HepG2 (cell line): ENCODE measurements around the gene HSDL2. TPM values are rescaled to one million over a fixed set of nuclear protein-coding genes. Genes with fewer than 3 reads are reported as not detected.

Experiments used
- CTCF ChIP-seq: sonication (generic); formaldehyde crosslinking; IDR thresholded peaks from 2 replicates; pipeline ENCODE4 v1.5.0; 2020; ENCODE audit warnings: mild to moderate bottlenecking, missing genetic modification reagents, moderate library complexity
- DR1 ChIP-seq: sonication (generic); formaldehyde crosslinking; IDR thresholded peaks from 2 replicates; pipeline ENCODE4 v1.8.0; 2021; ENCODE audit warnings: mild to moderate bottlenecking, missing genetic modification reagents, inconsistent platforms
- GMEB2 ChIP-seq: IDR thresholded peaks from 2 replicates; pipeline ENCODE4 v1.6.1; 2016; ENCODE audit warnings: missing biosample characterization, missing genetic modification reagents, low read depth
- IRF9 ChIP-seq: sonication (generic); formaldehyde crosslinking; IDR thresholded peaks from 2 replicates; pipeline ENCODE4 v1.8.0; 2022; ENCODE audit warnings: missing genetic modification reagents, mild to moderate bottlenecking, borderline replicate concordance
- JUND ChIP-seq: sonication (generic); formaldehyde crosslinking; IDR thresholded peaks from 2 replicates; pipeline ENCODE4 v1.8.0; 2022; ENCODE audit warnings: mild to moderate bottlenecking, missing genetic modification reagents
- KLF13 ChIP-seq: sonication (generic); formaldehyde crosslinking; IDR thresholded peaks from 2 replicates; pipeline ENCODE4 v1.4.0; 2020; ENCODE audit warnings: mild to moderate bottlenecking, missing genetic modification reagents
- MBD4 ChIP-seq: IDR thresholded peaks from 2 replicates; pipeline ENCODE4 v1.6.1; 2012; ENCODE audit warnings: low read length, inconsistent platforms, borderline replicate concordance
- POLR2AphosphoS2 ChIP-seq: IDR thresholded peaks from 2 replicates; pipeline ENCODE4 v1.6.1; 2011; ENCODE audit warnings: low read depth, low read length, improper control_type of control experiment
- RCOR2 ChIP-seq: IDR thresholded peaks from 2 replicates; pipeline ENCODE4 v1.6.1; 2016; ENCODE audit warnings: missing biosample characterization, missing genetic modification reagents
- SMC3 ChIP-seq: IDR thresholded peaks from 2 replicates; pipeline ENCODE4 v1.6.1; 2011; ENCODE audit warnings: low read length, improper control_type of control experiment
- STAG1 ChIP-seq: sonication (generic); formaldehyde crosslinking; IDR thresholded peaks from 2 replicates; pipeline ENCODE4 v1.4.0; 2020; ENCODE audit warnings: missing genetic modification reagents
- TBX2 ChIP-seq: sonication (generic); formaldehyde crosslinking; IDR thresholded peaks from 2 replicates; pipeline ENCODE4 v1.5.0; 2020; ENCODE audit warnings: missing genetic modification reagents, mild to moderate bottlenecking, borderline replicate concordance
- TFDP2 ChIP-seq: sonication (generic); formaldehyde crosslinking; IDR thresholded peaks from 2 replicates; pipeline ENCODE4 v1.4.0; 2020; ENCODE audit warnings: missing genetic modification reagents
- THAP7 ChIP-seq: sonication (generic); formaldehyde crosslinking; IDR thresholded peaks from 2 replicates; pipeline ENCODE4 v1.8.1; 2023; ENCODE audit warnings: mild to moderate bottlenecking, missing genetic modification reagents
- U2AF1 ChIP-seq: fragments of 200-400 bp; formaldehyde crosslinking; optimal IDR thresholded peaks from 2 replicates; pipeline ENCODE3; 2017; ENCODE audit warnings: mild to moderate bottlenecking, low read depth, low read length
- ZBTB21 ChIP-seq: sonication (generic); formaldehyde crosslinking; IDR thresholded peaks from 2 replicates; pipeline ENCODE4 v1.4.0; 2020; ENCODE audit warnings: missing genetic modification reagents
- ZBTB38 ChIP-seq: sonication (generic); formaldehyde crosslinking; IDR thresholded peaks from 2 replicates; pipeline ENCODE4 v1.5.1; 2020; ENCODE audit warnings: mild to moderate bottlenecking, missing genetic modification reagents
- ZFY ChIP-seq: sonication (generic); formaldehyde crosslinking; IDR thresholded peaks from 2 replicates; pipeline ENCODE4 v1.4.0; 2020; ENCODE audit warnings: missing genetic modification reagents
- polyA plus RNA-seq, 8 experiments: library from polyadenylated mRNA; depleted of rRNA in 3 of 8; stranded (reverse) in 7 of 8; unstranded in 1 of 8; fragments of >200 nt; fragmentation: Illumina TruSeq in 4 of 8; extraction: Trizol in 4 of 8; gene quantifications; 2 replicates each; pipeline versions ENCODE4 v1.2.1 to v1.2.3, GENCODE V29; 2011 to 2016; ENCODE audit warnings: low read depth in 4 of 8, missing spikeins in 1 of 8, mixed read lengths in 1 of 8; ENCODE audit not compliant: insufficient read depth in 1 of 8
- total RNA-seq, 5 experiments: library from RNA; depleted of rRNA; stranded (reverse); fragments of >200 nt; fragmentation: Illumina TruSeq; extraction: Trizol; gene quantifications; 2 replicates each; pipeline ENCODE4 v1.2.3, GENCODE V29; 2016; ENCODE audit warnings: low read depth in 1 of 5

Gene HSDL2
- total and polyA plus RNA-seq, 2 of the 13 experiments (the other 11 are each of a cell fraction or from before 2014, with no cell fraction given), result 55.3 to 80.2 TPM

GRCh38 chr9:112443200-112443599, 63.3 kb downstream of the HSDL2 start (continued):
- TF ChIP-seq CTCF (CRISPR knock-in tag) (peak; percentile 41), THAP7 (CRISPR knock-in tag) (no peak), POLR2AphosphoS2 (no peak), ZFY (CRISPR knock-in tag) (no peak), STAG1 (CRISPR knock-in tag) (peak; percentile 51), DR1 (no peak), ZBTB38 (CRISPR knock-in tag) (no peak), SMC3 (peak; percentile 35), MBD4 (no peak), GMEB2 (CRISPR knock-in tag) (no peak), KLF13 (CRISPR knock-in tag) (no peak), JUND (CRISPR knock-in tag) (no peak), ZBTB21 (CRISPR knock-in tag) (no peak), IRF9 (CRISPR knock-in tag) (no peak), U2AF1 (no peak), TFDP2 (no peak), TBX2 (no peak), RCOR2 (CRISPR knock-in tag) (no peak)
